OCI-LY1 (cell line): Measurements from ENCODE around the gene NOP53.

Experiments
- H2AFZ ChIP-seq: fragments of 200-600 bp; sonication (generic), shearing (Covaris generic); 2 replicates; pipeline ENCODE4 v1.6.0; 2014; ENCODE audit warnings: antibody characterized with exemption, mild to moderate bottlenecking, low read length
- H3F3A ChIP-seq: fragments of 200-600 bp; sonication (generic), shearing (Covaris generic); 2 replicates; pipeline ENCODE4 v1.6.0; 2014; ENCODE audit warnings: mild to moderate bottlenecking, antibody characterized with exemption, low read length, moderate library complexity; ENCODE audit not compliant: insufficient read depth
- H3K27ac ChIP-seq: fragments of 200-600 bp; sonication (generic); 2 replicates; pipeline ENCODE4 v1.5.1; 2014; ENCODE audit warnings: low read length, mixed run types, mild to moderate bottlenecking, low read depth; ENCODE audit not compliant: poor library complexity, severe bottlenecking
- H3K27me3 ChIP-seq: fragments of 200-600 bp; sonication (generic); 2 replicates; pipeline ENCODE4 v1.6.0; 2014; ENCODE audit warnings: antibody characterized with exemption, mild to moderate bottlenecking, low read length, moderate library complexity; ENCODE audit not compliant: insufficient read depth
- H3K36me3 ChIP-seq: fragments of 200-600 bp; sonication (generic); 2 replicates; pipeline ENCODE4 v1.6.1; 2014; ENCODE audit warnings: mild to moderate bottlenecking, antibody characterized with exemption, low read length, moderate library complexity, mixed read lengths; ENCODE audit not compliant: insufficient read depth
- H3K4me1 ChIP-seq: fragments of 200-600 bp; sonication (generic); 2 replicates; pipeline ENCODE4 v1.5.1; 2014; ENCODE audit warnings: mild to moderate bottlenecking, low read length, moderate library complexity; ENCODE audit not compliant: insufficient read depth, severe bottlenecking
- H3K4me2 ChIP-seq: fragments of 200-600 bp; sonication (generic), shearing (Covaris generic); 2 replicates; pipeline ENCODE4 v1.6.1; 2014; ENCODE audit warnings: low read length
- H3K4me3 ChIP-seq: fragments of 200-600 bp; sonication (generic); 2 replicates; pipeline ENCODE4 v1.5.1; 2014; ENCODE audit warnings: low read length, low read depth, mild to moderate bottlenecking, mixed read lengths; ENCODE audit not compliant: poor library complexity, severe bottlenecking
- H3K79me2 ChIP-seq: fragments of 200-600 bp; shearing (Covaris generic); 2 replicates; pipeline ENCODE4 v1.6.1; 2016; ENCODE audit warnings: mixed run types, low read length, mixed read lengths; ENCODE audit not compliant: insufficient read depth
- H3K9ac ChIP-seq: fragments of 200-600 bp; sonication (generic), shearing (Covaris generic); 2 replicates; pipeline ENCODE4 v1.6.1; 2014; ENCODE audit warnings: mild to moderate bottlenecking, low read length, mixed read lengths
- H3K9me2 ChIP-seq: fragments of 200-600 bp; sonication (generic), shearing (Covaris generic); 2 replicates; pipeline ENCODE4 v1.6.1; 2014; ENCODE audit warnings: low read depth, mild to moderate bottlenecking, low read length, mixed read lengths
- H3K9me3 ChIP-seq: fragments of 200-600 bp; shearing (Covaris generic); 2 replicates; pipeline ENCODE4 v1.6.1; 2014; ENCODE audit warnings: low read length, mixed read lengths
- H4K20me1 ChIP-seq: fragments of 200-600 bp; sonication (generic), shearing (Covaris generic); 2 replicates; pipeline ENCODE4 v1.6.0; 2016; ENCODE audit warnings: mild to moderate bottlenecking, low read length; ENCODE audit not compliant: insufficient read depth
- CTCF ChIP-seq: fragments of 200-600 bp; sonication (generic), shearing (Covaris generic); IDR thresholded peaks from 2 replicates; pipeline ENCODE4 v1.5.1; 2017; ENCODE audit warnings: mild to moderate bottlenecking, antibody characterized with exemption, low read length, moderate library complexity, mixed read lengths
- EZH2 ChIP-seq: fragments of 200-600 bp; sonication (generic), shearing (Covaris generic); IDR thresholded peaks from 2 replicates; pipeline ENCODE4 v1.8.0; 2017; ENCODE audit warnings: borderline replicate concordance, mixed run types, mild to moderate bottlenecking, antibody characterized with exemption, low read length, moderate library complexity, mixed read lengths

Gene NOP53

DNA sequence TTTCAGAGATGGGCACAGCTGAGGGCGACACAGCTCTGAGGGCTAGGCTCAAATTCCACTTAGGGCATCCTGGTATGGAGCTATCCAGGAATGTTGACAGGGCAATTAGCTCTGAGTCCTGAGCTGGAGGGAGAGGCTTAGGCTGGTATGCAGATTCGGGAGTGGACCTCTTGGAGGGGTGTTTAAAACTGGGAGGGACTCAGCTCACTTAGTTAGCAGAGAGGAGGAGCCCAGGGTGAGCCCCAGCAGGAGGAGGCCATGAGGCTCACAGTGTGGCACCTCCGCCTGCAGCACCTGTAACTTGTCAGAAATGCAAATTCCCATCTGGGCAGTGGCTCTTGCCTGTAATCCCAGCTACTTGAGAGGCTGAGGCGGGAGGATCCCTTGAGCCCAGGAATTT lies 10.2 kb upstream of the NOP53 start:
- Histone ChIP-seq H3K9me3 (no peaks in the 10 kb centered on the region), H3K4me1 (no peaks in the 10 kb centered on the region), H3K79me2 (no peaks in the 10 kb centered on the region), H3K9ac (no peak overlapping the region), H3K4me3 (no peak overlapping the region), H3F3A (no peaks in the 10 kb centered on the region), H3K27me3 (no peaks in the 10 kb centered on the region; the same call in 1 of the 2 replicates), H3K27ac (no peak overlapping the region), H2AFZ (no peak overlapping the region), H3K36me3 (no peaks in the 10 kb centered on the region), H3K4me2 (no peak overlapping the region), H3K9me2 (no peaks in the 10 kb centered on the region), H4K20me1 (no peaks in the 10 kb centered on the region)
- TF ChIP-seq EZH2 (no peak), CTCF (no peak)

DNA sequence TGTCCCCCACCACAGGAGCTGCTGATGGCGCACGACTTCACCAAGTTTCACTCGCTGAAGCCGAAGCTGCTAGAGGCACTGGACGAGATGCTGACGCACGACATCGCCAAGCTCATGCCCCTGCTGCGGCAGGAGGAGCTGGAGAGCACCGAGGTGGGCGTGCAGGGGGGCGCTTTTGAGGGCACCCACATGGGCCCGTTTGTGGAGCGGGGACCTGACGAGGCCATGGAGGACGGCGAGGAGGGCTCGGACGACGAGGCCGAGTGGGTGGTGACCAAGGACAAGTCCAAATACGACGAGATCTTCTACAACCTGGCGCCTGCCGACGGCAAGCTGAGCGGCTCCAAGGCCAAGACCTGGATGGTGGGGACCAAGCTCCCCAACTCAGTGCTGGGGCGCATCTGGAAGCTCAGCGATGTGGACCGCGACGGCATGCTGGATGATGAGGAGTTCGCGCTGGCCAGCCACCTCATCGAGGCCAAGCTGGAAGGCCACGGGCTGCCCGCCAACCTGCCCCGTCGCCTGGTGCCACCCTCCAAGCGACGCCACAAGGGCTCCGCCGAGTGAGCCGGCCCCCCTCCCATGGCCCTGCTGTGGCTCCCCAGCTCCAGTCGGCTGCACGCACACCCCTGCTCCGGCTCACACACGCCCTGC lies 4.4 kb upstream of the NOP53 start:
- Histone ChIP-seq H3K27ac (no peak overlapping the region), H3K4me1 (peaks cover 20% of the 10 kb centered on the region), H3K9ac (no peak overlapping the region), H3K9me2 (no peaks in the 10 kb centered on the region), H3F3A (no peaks in the 10 kb centered on the region), H3K36me3 (no peaks in the 10 kb centered on the region), H3K79me2 (peaks cover 3% of the 10 kb centered on the region; the same call in 1 of the 2 replicates), H3K27me3 (no peaks in the 10 kb centered on the region), H3K4me3 (no peak overlapping the region), H3K9me3 (no peaks in the 10 kb centered on the region), H3K4me2 (no peak overlapping the region), H4K20me1 (no peaks in the 10 kb centered on the region), H2AFZ (no peak overlapping the region)
- TF ChIP-seq EZH2, result no peak
- TF ChIP-seq CTCF, result no peak

DNA sequence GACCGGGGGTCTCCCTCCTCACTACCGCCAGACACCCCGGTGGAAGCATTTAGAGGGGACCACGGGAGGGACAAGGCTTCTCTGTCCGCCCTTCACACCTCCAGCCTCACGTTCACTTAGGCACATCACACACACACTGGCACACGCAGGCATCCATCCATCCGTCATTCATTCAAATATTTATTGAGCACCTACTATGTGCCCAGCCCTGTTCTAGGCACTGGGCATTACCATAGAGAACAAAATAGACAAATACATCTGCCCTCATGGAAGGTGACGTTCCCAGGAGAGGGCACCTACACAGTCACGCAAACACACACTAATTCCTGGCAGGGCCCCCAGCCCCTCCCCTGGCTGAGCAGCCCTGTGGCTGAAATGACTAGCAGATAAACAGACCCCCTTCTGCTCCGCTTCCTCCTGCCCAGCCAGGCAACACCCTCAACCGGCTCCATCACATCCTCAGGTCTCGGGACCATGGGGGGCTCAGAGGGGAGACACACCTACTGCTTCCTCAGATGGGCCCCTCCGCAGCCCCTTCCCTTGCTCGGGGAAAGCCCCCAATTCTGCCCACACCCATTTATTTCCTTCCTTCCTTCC lies 3.7 kb upstream of the NOP53 start:
- Histone ChIP-seq H3K4me3 (no peak overlapping the region), H2AFZ (no peak overlapping the region), H3K27ac (no peak overlapping the region), H3K9me3 (no peaks in the 10 kb centered on the region), H3K4me1 (peaks cover 26% of the 10 kb centered on the region), H3K36me3 (peaks cover 1% of the 10 kb centered on the region; the same call in 1 of the 2 replicates), H3K79me2 (peaks cover 6% of the 10 kb centered on the region; the same call in 1 of the 2 replicates), H3K9me2 (no peaks in the 10 kb centered on the region), H3K9ac (no peak overlapping the region), H3K27me3 (no peaks in the 10 kb centered on the region), H4K20me1 (no peaks in the 10 kb centered on the region), H3K4me2 (no peak overlapping the region), H3F3A (no peaks in the 10 kb centered on the region)
- TF ChIP-seq EZH2, result no peak
- TF ChIP-seq CTCF, result no peak
